Measurements from ENCODE around the gene ZNF236.

Gene ZNF236

GRCh38 chr18:76859474-76860339 lies 37.4 kb downstream of the ZNF236 start:
- in situ Hi-C loops (cut with MboI; ENCODE audit: low sequenced_read_pairs): no loop called here

GRCh38 chr18:76860411-76860810 lies 38.1 kb downstream of the ZNF236 start:
- in situ Hi-C loops (cut with MboI; ENCODE audit: low sequenced_read_pairs): no loop called here

GRCh38 chr18:76866666-76867065 lies 44.3 kb downstream of the ZNF236 start:
- in situ Hi-C loops (cut with MboI; ENCODE audit: low sequenced_read_pairs): no loop called here

GRCh38 chr18:76873311-76873710 lies 51.0 kb downstream of the ZNF236 start:
- in situ Hi-C loops (cut with MboI; ENCODE audit: low sequenced_read_pairs): no loop called here

GRCh38 chr18:76873713-76874112 lies 51.4 kb downstream of the ZNF236 start:
- in situ Hi-C loops (cut with MboI; ENCODE audit: low sequenced_read_pairs): no loop called here

GRCh38 chr18:76874642-76875389 lies 52.5 kb downstream of the ZNF236 start:
- in situ Hi-C loops (cut with MboI; ENCODE audit: low sequenced_read_pairs): no loop called here

GRCh38 chr18:76875390-76876325 lies 53.3 kb downstream of the ZNF236 start:
- in situ Hi-C loops (cut with MboI; ENCODE audit: low sequenced_read_pairs): no loop called here

- in situ Hi-C loops (cut with MboI; ENCODE audit: low sequenced_read_pairs): no loop called here
Observed at GRCh38 chr18:76878426-76878825, 56.1 kb downstream of the ZNF236 start.

GRCh38 chr18:76880026-76880425 lies 57.7 kb downstream of the ZNF236 start:
- in situ Hi-C loops (cut with MboI; ENCODE audit: low sequenced_read_pairs): no loop called here

- in situ Hi-C loops (cut with MboI; ENCODE audit: low sequenced_read_pairs): no loop called here
Observed at GRCh38 chr18:76881744-76882143, 59.4 kb downstream of the ZNF236 start.

- in situ Hi-C loops (cut with MboI; ENCODE audit: low sequenced_read_pairs): no loop called here
Observed at GRCh38 chr18:76882146-76882545, 59.8 kb downstream of the ZNF236 start.

- in situ Hi-C loops (cut with MboI; ENCODE audit: low sequenced_read_pairs): no loop called here
Observed at GRCh38 chr18:76885001-76885400, 62.6 kb downstream of the ZNF236 start.

- in situ Hi-C loops (cut with MboI; ENCODE audit: low sequenced_read_pairs): no loop called here
Observed at GRCh38 chr18:76886112-76886511, 63.8 kb downstream of the ZNF236 start.

- in situ Hi-C loops (cut with MboI; ENCODE audit: low sequenced_read_pairs): no loop called here
Observed at GRCh38 chr18:76889091-76889699, 66.8 kb downstream of the ZNF236 start.

- in situ Hi-C loops (cut with MboI; ENCODE audit: low sequenced_read_pairs): no loop called here
Observed at GRCh38 chr18:76892832-76893231, 70.5 kb downstream of the ZNF236 start.

GRCh38 chr18:76894566-76895346 lies 72.4 kb downstream of the ZNF236 start:
- in situ Hi-C loops (cut with MboI; ENCODE audit: low sequenced_read_pairs): no loop called here

GRCh38 chr18:76895498-76895897 lies 73.1 kb downstream of the ZNF236 start:
- in situ Hi-C loops (cut with MboI; ENCODE audit: low sequenced_read_pairs): no loop called here

- in situ Hi-C loops (cut with MboI; ENCODE audit: low sequenced_read_pairs): no loop called here
Observed at GRCh38 chr18:76896677-76897076, 74.3 kb downstream of the ZNF236 start.

- in situ Hi-C loops (cut with MboI; ENCODE audit: low sequenced_read_pairs): no loop called here
Observed at GRCh38 chr18:76897257-76897656, 74.9 kb downstream of the ZNF236 start.

- in situ Hi-C loops (cut with MboI; ENCODE audit: low sequenced_read_pairs): no loop called here
Observed at GRCh38 chr18:76903386-76903785, 81.0 kb downstream of the ZNF236 start.
